Measurements from ENCODE around the gene MRPS35. TPM values are rescaled to one million over a fixed set of nuclear protein-coding genes. Genes with fewer than 3 reads are reported as not detected.

The MRPS35 gene
- total RNA-seq, 4 donors from 2014 or later: 25.7 to 61.8 (median 56.3) TPM

DNA sequence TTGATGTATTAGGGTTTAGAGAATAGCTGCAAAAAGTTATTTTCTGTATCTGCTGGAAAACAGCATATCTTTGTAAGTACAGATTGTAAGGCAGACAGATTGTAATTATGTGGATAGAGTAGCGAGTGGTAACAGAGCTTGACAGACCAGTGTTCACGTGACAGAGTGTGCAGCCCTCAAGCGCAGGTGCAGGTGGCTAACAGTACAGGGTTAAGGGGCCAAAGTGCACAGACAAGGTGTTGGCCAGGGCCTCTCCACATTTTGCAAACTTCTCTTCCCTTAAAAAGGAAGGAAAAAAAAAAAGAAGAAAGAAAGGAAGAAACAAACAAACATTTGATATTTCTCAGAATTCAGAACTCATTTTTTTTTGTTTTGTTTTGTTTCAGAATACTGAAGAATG, 44.2 kb downstream of the MRPS35 start:
- H3K4me1 ChIP-seq: peaks cover 0 to 11% (median 0%) of the 10 kb centered on the region in 3 donors
- TF ChIP-seq, protein P1, sequence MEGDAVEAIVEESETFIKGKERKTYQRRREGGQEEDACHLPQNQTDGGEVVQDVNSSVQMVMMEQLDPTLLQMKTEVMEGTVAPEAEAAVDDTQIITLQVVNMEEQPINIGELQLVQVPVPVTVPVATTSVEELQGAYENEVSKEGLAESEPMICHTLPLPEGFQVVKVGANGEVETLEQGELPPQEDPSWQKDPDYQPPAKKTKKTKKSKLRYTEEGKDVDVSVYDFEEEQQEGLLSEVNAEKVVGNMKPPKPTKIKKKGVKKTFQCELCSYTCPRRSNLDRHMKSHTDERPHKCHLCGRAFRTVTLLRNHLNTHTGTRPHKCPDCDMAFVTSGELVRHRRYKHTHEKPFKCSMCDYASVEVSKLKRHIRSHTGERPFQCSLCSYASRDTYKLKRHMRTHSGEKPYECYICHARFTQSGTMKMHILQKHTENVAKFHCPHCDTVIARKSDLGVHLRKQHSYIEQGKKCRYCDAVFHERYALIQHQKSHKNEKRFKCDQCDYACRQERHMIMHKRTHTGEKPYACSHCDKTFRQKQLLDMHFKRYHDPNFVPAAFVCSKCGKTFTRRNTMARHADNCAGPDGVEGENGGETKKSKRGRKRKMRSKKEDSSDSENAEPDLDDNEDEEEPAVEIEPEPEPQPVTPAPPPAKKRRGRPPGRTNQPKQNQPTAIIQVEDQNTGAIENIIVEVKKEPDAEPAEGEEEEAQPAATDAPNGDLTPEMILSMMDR (IDR thresholded peaks at IDR 0.05): no peak
- TF ChIP-seq POLR2A (IDR thresholded peaks at IDR 0.05): no peak
- no peak overlapping the region for H3K4me3 ChIP-seq
- H3K9me3 ChIP-seq: no peaks in the 10 kb centered on the region
- peaks cover 0 to 36% (median 0%) of the 10 kb centered on the region in 3 donors for H3K36me3 ChIP-seq
- intact Hi-C loops (cut with DNase I): no loop called here
- H3K27ac ChIP-seq: no peak overlapping the region
- 92% methylated on average over 3 of the region's 3 CpGs for WGBS, 2 donors
- no peak for DNase-seq
- H3K27me3 ChIP-seq: no peaks in the 10 kb centered on the region

DNA sequence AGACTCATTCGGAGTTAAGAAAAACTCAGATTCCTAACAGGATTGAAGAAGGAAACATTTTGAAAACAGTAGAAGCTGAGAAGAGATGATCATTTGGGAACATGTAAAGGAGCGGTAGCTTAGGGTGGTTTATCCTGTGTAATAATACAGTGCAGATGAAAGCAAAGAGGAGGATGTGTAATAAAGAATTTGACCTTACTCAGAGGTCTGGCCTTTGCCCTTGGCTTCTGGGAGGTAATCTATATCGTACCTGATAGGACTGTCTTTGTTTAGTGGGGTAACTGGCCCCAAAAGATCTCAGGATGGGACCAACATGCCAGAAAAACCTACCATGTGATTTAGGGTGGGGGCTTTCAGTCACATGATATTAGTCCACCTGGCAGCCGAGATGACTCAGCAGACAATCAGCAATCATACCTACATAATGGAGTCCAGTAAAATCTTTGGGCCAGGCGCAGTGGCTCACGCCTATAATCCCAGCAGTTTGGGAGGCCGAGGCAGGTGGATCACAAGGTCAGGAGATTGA, 46.1 kb downstream of the MRPS35 start:
- intact Hi-C loops (cut with DNase I): no loop called here
- WGBS, 2 donors: 90 to 97% methylated on average over 6 to 7 of the region's 7 CpGs

DNA sequence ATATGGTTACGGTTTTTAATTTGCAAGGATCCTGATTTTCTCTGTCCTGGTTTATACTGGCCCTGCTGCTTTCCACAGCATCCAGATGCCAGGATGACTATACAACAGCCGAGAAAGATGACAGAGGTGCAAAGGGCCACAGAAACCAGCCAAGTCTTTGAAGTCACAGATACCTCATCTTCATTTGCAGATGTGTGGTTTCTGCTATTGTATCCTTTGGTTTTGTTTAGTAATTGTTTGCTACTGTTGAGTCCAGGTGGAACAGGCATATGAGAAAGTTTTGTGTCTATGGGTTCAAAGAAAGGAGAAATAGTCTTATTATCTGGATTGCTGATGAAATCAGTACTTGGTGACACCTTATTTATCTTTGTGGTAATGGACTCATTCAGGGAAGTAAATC, 52.1 kb downstream of the MRPS35 start:
- H3K4me3 ChIP-seq: no peak overlapping the region
- intact Hi-C loops (cut with DNase I): no loop called here
- H3K36me3 ChIP-seq: no peaks in the 10 kb centered on the region
- H3K9me3 ChIP-seq: no peaks in the 10 kb centered on the region
- H3K4me1 ChIP-seq: no peaks in the 10 kb centered on the region
- no peak overlapping the region for H3K27ac ChIP-seq
- no peak for TF ChIP-seq POLR2A (IDR thresholded peaks at IDR 0.05)
- TF ChIP-seq, protein P1 (IDR thresholded peaks at IDR 0.05): no peak
- no peak for DNase-seq
- WGBS, 2 donors: 64 to 85% methylated on average over 2 of the region's 2 CpGs
- H3K27me3 ChIP-seq: no peaks in the 10 kb centered on the region

More for the DNA sequence above, 46.1 kb downstream of the MRPS35 start:
- Histone ChIP-seq H3K9me3 (no peaks in the 10 kb centered on the region), H3K36me3 (peaks cover 0 to 36% (median 0%) of the 10 kb centered on the region in 3 donors), H3K27ac (no peak overlapping the region), H3K27me3 (no peaks in the 10 kb centered on the region), H3K4me1 (peaks cover 0 to 5% (median 0%) of the 10 kb centered on the region in 3 donors), H3K4me3 (no peak overlapping the region)
- TF ChIP-seq, protein P1 (IDR thresholded peaks at IDR 0.05): no peak
- no peak for TF ChIP-seq POLR2A (IDR thresholded peaks at IDR 0.05)
- DNase-seq: no peak

DNA sequence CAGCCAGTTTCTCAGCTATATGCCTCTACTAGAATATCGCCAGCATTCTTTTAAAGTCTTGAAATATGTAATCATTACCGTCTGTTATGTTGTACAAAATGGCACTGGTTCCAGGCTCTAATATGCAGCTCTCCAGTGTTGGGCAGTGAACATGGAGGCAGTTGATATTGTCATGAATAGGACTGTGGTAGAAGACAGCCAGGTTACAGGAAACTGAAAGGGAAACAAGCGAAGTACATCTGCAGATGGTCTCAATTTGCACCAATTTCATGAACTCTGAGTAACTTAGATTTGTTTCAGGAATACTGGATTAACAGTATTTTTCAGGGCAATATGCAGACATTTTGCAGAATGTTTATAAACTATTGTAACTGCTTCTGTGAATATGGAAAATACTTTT, 56.0 kb downstream of the MRPS35 start:
- Histone ChIP-seq H3K27me3 (no peaks in the 10 kb centered on the region), H3K27ac (no peak overlapping the region), H3K9me3 (no peaks in the 10 kb centered on the region), H3K4me3 (no peak overlapping the region), H3K4me1 (no peaks in the 10 kb centered on the region), H3K36me3 (no peaks in the 10 kb centered on the region)
- TF ChIP-seq POLR2A (IDR thresholded peaks at IDR 0.05): no peak
- TF ChIP-seq, protein P1 (IDR thresholded peaks at IDR 0.05): no peak
- intact Hi-C loops (cut with DNase I): no loop called here
- no peak for DNase-seq
- WGBS, 2 donors: 89 to 90% methylated on average over 3 of the region's 3 CpGs

DNA sequence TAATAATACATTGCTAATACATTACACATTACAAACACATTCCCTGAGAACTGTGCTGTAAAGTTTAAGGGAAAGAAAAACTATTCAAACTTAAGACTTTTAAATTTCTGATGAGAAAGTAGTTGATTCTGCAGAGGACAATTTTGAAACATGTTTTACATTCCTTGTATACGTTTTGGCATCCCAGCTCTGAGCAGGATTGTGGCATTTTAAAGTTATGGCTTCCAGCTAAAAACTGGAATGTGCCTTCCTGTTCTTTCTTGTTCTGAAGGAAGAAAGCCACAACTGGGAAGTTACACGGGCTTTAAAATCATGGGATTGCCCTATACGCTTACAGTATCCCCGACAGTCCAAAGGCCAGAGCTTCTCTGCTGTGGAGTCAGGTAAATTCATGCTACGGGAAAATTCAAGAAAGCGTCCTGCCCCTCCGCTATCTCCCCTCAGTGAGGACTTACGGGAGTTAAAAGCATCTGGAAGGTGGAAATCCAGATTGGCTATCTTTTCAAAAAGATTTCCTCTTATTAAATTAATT, 58.6 kb downstream of the MRPS35 start:
- H3K9me3 ChIP-seq: no peaks in the 10 kb centered on the region
- WGBS, 2 donors: 59 to 70% methylated on average over 8 of the region's 8 CpGs
- no peak overlapping the region for H3K27ac ChIP-seq
- peaks cover 0 to 9% (median 0%) of the 10 kb centered on the region in 3 donors for H3K4me1 ChIP-seq
- TF ChIP-seq, protein P1 (IDR thresholded peaks at IDR 0.05): no peak
- TF ChIP-seq POLR2A (IDR thresholded peaks at IDR 0.05): no peak
- no peak overlapping the region for H3K4me3 ChIP-seq
- H3K27me3 ChIP-seq: no peaks in the 10 kb centered on the region
- intact Hi-C loops (cut with DNase I): no loop called here
- H3K36me3 ChIP-seq: no peaks in the 10 kb centered on the region
- DNase-seq: no peak

Data from esophagus squamous epithelium (tissue), 5 donors.